ENCODE data around the gene SAAL1. TPM values are rescaled to one million over a fixed set of nuclear protein-coding genes. Genes with fewer than 3 reads are reported as not detected.

The SAAL1 gene
- polyA plus RNA-seq, 1 experiment = 8.9 TPM

- peak; percentile 93 for TF ChIP-seq CTCF (IDR thresholded peaks at IDR 0.05; ENCODE audit: insufficient read depth, low read depth, low read length)
- Histone ChIP-seq H3K36me3 (ENCODE audit: control insufficient read depth, insufficient read depth, low read length) (no peaks in the 10 kb centered on the region), H3K27me3 (ENCODE audit: control insufficient read depth, insufficient read depth, low read length) (peaks cover 5% of the 10 kb centered on the region), H3K4me3 (ENCODE audit: low read depth, low read length) (no peak overlapping the region)
- ChIA-PET CTCF (interaction anchor here (0.6 to 3.1 kb wide), 50 partner anchors 10 to 732 kb away, joined by 3 to 30 read pairs (median 3); partner anchors contain the start of gene SAAL1), POLR2A (no interaction called here)
- DNase-seq (ENCODE audit: low read depth) = no peak
These were observed 9.7 kb upstream of the SAAL1 start for GRCh38 chr11:18115360-18116127.

- POLR2A ChIA-PET = no interaction called here
- Histone ChIP-seq H3K36me3 (ENCODE audit: control insufficient read depth, insufficient read depth, low read length) (no peaks in the 10 kb centered on the region), H3K27me3 (ENCODE audit: control insufficient read depth, insufficient read depth, low read length) (peaks cover 3% of the 10 kb centered on the region), H3K4me3 (ENCODE audit: low read depth, low read length) (no peak overlapping the region)
- DNase-seq (ENCODE audit: low read depth) = no peak
- no peak for TF ChIP-seq CTCF (IDR thresholded peaks at IDR 0.05; ENCODE audit: insufficient read depth, low read depth, low read length)
- CTCF ChIA-PET = interaction anchor here (0.8 to 0.9 kb wide), 2 partner anchors 620 to 623 kb away, joined by 3 read pairs; no protein-coding TSS in a partner anchor
These were observed 5.1 kb upstream of the SAAL1 start for GRCh38 chr11:18111005-18111404.

- TF ChIP-seq CTCF (IDR thresholded peaks at IDR 0.05; ENCODE audit: insufficient read depth, low read depth, low read length) = no peak
- CTCF ChIA-PET = interaction anchor here (1.0 kb wide), 1 partner anchor 375 kb away, joined by 3 read pairs; no protein-coding TSS in a partner anchor
- no peak overlapping the region for H3K4me3 ChIP-seq (ENCODE audit: low read depth, low read length)
- no peak for DNase-seq (ENCODE audit: low read depth)
- H3K36me3 ChIP-seq (ENCODE audit: control insufficient read depth, insufficient read depth, low read length) = 0 out of 2 replicates have a peak, but pooled peaks cover 2% of the 10 kb centered on the region
- POLR2A ChIA-PET = no interaction called here
- peaks cover 3% of the 10 kb centered on the region for H3K27me3 ChIP-seq (ENCODE audit: control insufficient read depth, insufficient read depth, low read length)
These were observed 2.4 kb upstream of the SAAL1 start for GRCh38 chr11:18108254-18108653.

- Histone ChIP-seq H3K36me3 (ENCODE audit: control insufficient read depth, insufficient read depth, low read length) (0 out of 2 replicates have a peak, but pooled peaks cover 2% of the 10 kb centered on the region), H3K4me3 (ENCODE audit: low read depth, low read length) (no peak overlapping the region), H3K27me3 (ENCODE audit: control insufficient read depth, insufficient read depth, low read length) (no peaks in the 10 kb centered on the region; the same call in 1 of the 2 replicates)
- no peak for TF ChIP-seq CTCF (IDR thresholded peaks at IDR 0.05; ENCODE audit: insufficient read depth, low read depth, low read length)
- no peak for DNase-seq (ENCODE audit: low read depth)
- ChIA-PET CTCF (interaction anchor here (0.6 to 3.8 kb wide), 16 partner anchors 9 to 625 kb away, joined by 3 to 30 read pairs (median 4); no protein-coding TSS in a partner anchor), POLR2A (no interaction called here)
These were observed 806 bp upstream of the SAAL1 start for GRCh38 chr11:18106688-18107087.

- Histone ChIP-seq H3K27me3 (ENCODE audit: control insufficient read depth, insufficient read depth, low read length) (no peaks in the 10 kb centered on the region; the same call in 1 of the 2 replicates), H3K36me3 (ENCODE audit: control insufficient read depth, insufficient read depth, low read length) (0 out of 2 replicates have a peak, but pooled peaks cover 2% of the 10 kb centered on the region), H3K4me3 (ENCODE audit: low read depth, low read length) (peak overlapping the region; percentile 96)
- no peak for TF ChIP-seq CTCF (IDR thresholded peaks at IDR 0.05; ENCODE audit: insufficient read depth, low read depth, low read length)
- DNase-seq (ENCODE audit: low read depth) = no peak
- CTCF ChIA-PET = interaction anchor here (0.7 to 3.8 kb wide), 13 partner anchors 10 to 626 kb away, joined by 3 to 30 read pairs (median 6); no protein-coding TSS in a partner anchor
- POLR2A ChIA-PET = no interaction called here
These were observed 638 bp downstream of the SAAL1 start for GRCh38 chr11:18105086-18105801.
